GM21529 (cell line): ENCODE results near the gene WDR82.
"Not testable (repeated sequence)": the region's sequence is repeated elsewhere in the genome, so short reads cannot be mapped to it uniquely, and the experiment has no call there.

Source experiments
- ATAC-seq: cut with Tn5 transposase; IDR thresholded peaks from one replicate; pipeline ENCODE4 v1.9.1; 2021; ENCODE audit not compliant: unreplicated experiment

Gene WDR82

GRCh38 chr3:52289747-52290595 is 11.5 kb upstream of the WDR82 start:
- no peak for ATAC-seq

- ATAC-seq = no peak
Measured at GRCh38 chr3:52289338-52289746, 10.9 kb upstream of the WDR82 start.

GRCh38 chr3:52288674-52289073 is 10.2 kb upstream of the WDR82 start:
- ATAC-seq = no peak

GRCh38 chr3:52286777-52287110 is 8.3 kb upstream of the WDR82 start:
- ATAC-seq = no peak

- not testable (repeated sequence) for ATAC-seq
Measured at GRCh38 chr3:52284051-52284450, 5.6 kb upstream of the WDR82 start.

GRCh38 chr3:52283306-52283705 is 4.9 kb upstream of the WDR82 start:
- no peak for ATAC-seq

- no peak for ATAC-seq
Measured at GRCh38 chr3:52281981-52282801, 3.7 kb upstream of the WDR82 start.

- ATAC-seq = no peak
Measured at GRCh38 chr3:52280050-52280461, 1.6 kb upstream of the WDR82 start.

- no peak for ATAC-seq
Measured at GRCh38 chr3:52279596-52279995, 1.1 kb upstream of the WDR82 start.

- peak; percentile 60 for ATAC-seq
Measured at GRCh38 chr3:52277972-52278509, 408 bp downstream of the WDR82 start.

GRCh38 chr3:52277071-52277964 is 1.1 kb downstream of the WDR82 start:
- ATAC-seq = no peak

- not testable (repeated sequence) for ATAC-seq
Measured at GRCh38 chr3:52274781-52275180, 3.7 kb downstream of the WDR82 start.

GRCh38 chr3:52272831-52273230 is 5.6 kb downstream of the WDR82 start:
- ATAC-seq = no peak

- ATAC-seq = not testable (repeated sequence)
Measured at GRCh38 chr3:52272172-52272571, 6.3 kb downstream of the WDR82 start.

- no peak for ATAC-seq
Measured at GRCh38 chr3:52270252-52270754, 8.1 kb downstream of the WDR82 start.

- no peak for ATAC-seq
Measured at GRCh38 chr3:52269776-52270175, 8.7 kb downstream of the WDR82 start.

GRCh38 chr3:52268036-52268435 is 10.4 kb downstream of the WDR82 start:
- ATAC-seq = no peak

GRCh38 chr3:52265387-52265786 is 13.1 kb downstream of the WDR82 start:
- ATAC-seq = no peak

GRCh38 chr3:52262447-52262846 is 16.0 kb downstream of the WDR82 start:
- no peak for ATAC-seq

GRCh38 chr3:52259448-52259847 is 19.0 kb downstream of the WDR82 start:
- ATAC-seq = no peak

GRCh38 chr3:52259035-52259434 is 19.4 kb downstream of the WDR82 start:
- no peak for ATAC-seq
